ENCODE measurements around the gene DPM3. TPM values are rescaled to one million over a fixed set of nuclear protein-coding genes. Genes with fewer than 3 reads are reported as not detected.

DPM3 gene
- total and polyA plus RNA-seq, 2 donors (not counting 3 experiments of a cell fraction or from before 2014, with no cell fraction given) = 69.6 to 258 TPM

DNA sequence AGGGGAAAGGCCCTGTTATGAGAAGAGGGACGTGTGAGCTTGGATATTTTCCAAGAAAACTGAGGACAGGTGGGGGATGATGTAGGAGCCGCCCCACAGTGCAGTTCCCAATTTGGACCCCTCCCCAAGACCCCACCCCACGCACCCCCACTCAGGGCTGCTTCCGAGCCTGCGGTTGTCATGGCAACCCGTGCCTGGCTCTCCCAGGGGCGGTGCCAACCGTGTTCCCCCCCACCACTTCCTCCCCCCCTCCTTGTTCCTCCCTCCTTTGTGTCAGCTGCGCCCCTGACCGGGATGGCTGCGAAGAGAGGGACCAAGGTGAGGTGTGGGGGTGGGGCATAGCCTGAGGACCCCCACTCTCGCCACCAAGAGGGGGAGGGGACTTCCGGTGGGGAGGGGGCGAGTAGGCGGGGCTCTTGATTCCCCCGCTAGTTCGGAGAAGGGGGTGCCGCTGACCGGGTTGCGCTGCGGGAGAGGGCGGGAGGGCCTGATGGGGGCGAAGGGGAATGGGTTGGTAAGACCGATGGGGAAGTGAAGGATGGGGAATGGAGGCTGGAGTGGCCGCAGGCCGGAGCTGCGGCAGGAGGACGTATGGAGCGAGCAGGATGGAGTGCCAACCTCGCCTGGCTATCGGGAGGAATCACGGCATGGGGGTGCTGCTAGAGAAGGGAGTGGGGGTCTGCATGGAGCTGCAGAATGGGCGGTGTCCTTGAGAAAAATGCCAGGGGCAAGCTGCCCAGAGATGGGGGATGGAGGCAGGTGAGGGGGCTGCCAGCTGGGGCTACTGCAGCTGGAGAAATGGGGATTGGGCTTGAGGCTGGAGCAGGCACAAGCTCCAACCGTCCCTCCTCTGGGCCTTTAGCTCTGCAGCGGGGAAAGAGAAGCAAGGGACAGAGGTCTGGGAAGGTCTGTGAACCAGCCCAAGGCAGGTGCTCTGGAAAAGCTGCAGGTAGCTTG is 34.3 kb upstream of the DPM3 start:
- intact Hi-C loops (cut with micrococcal nuclease) (no loop called here), dilution Hi-C loops (cut with MboI; ENCODE audit: extremely low pct_ligation_motif_present, low sequenced_read_pairs) (no loop called here)
- Histone ChIP-seq H3K4me2 (ENCODE audit: insufficient read depth, low read length) (peak overlapping the region; percentile 79), H3K27me3 (ENCODE audit: control insufficient read depth in 2 of 2, insufficient read depth in 2 of 2, low read length in 2 of 2) (no peaks in the 10 kb centered on the region), H3K27ac (ENCODE audit: insufficient read depth, low read depth, low read length) (no peak overlapping the region), H3K4me3 (replicated peaks in 1 of 3; ENCODE audit: insufficient read depth in 1 of 3, low read depth in 1 of 3, low read length in 3 of 3) (peak overlapping the region; percentile 41 to 91 (median 63)), H3K9me1 (replicated peaks; ENCODE audit: control insufficient read depth, extremely low read depth, insufficient read depth, low read length) (no peaks in the 10 kb centered on the region), H3K9me3 (replicated peaks; ENCODE audit: control insufficient read depth, insufficient read depth, low read length) (no peaks in the 10 kb centered on the region), H3K79me2 (ENCODE audit: control insufficient read depth, insufficient read depth, low read length) (peaks cover 16% of the 10 kb centered on the region), H3K9ac (replicated peaks; ENCODE audit: extremely low read depth, insufficient read depth, low read length) (no peak overlapping the region), H3K36me3 (ENCODE audit: control insufficient read depth in 2 of 2, extremely low read depth in 1 of 2, insufficient read depth in 2 of 2, low read length in 2 of 2) (peaks cover 4 to 25% of the 10 kb centered on the region in 2 experiments), H3K4me1 (ENCODE audit: control insufficient read depth, extremely low read depth, insufficient read depth, low read length) (peaks cover 11% of the 10 kb centered on the region), H2AFZ (ENCODE audit: low read depth, low read length) (peak overlapping the region; percentile 95), H4K20me1 (replicated peaks; ENCODE audit: control insufficient read depth, extremely low read depth, insufficient read depth, low read length) (no peaks in the 10 kb centered on the region)
- POLR2A ChIA-PET = no interaction called here
- BruUV-seq (replicated peaks) = no TSS peak
- TF ChIP-seq POLR2AphosphoS5 (IDR thresholded peaks at IDR 0.05; ENCODE audit: insufficient read depth, low read depth, low read length) (peak; percentile 36), EZH2 (IDR thresholded peaks at IDR 0.05; ENCODE audit: borderline replicate concordance, low read depth, low read length, severe bottlenecking) (no peak)
- DNase-seq (ENCODE audit: low read depth, low spot score) (peak; percentile 24), FAIRE-seq (peak; percentile 24)
- CTCF ChIA-PET = interaction anchor here (0.6 to 3.9 kb wide), 12 partner anchors 10 to 628 kb away, joined by 3 to 88 read pairs (median 7); partner anchors contain the start of gene THBS3

DNA sequence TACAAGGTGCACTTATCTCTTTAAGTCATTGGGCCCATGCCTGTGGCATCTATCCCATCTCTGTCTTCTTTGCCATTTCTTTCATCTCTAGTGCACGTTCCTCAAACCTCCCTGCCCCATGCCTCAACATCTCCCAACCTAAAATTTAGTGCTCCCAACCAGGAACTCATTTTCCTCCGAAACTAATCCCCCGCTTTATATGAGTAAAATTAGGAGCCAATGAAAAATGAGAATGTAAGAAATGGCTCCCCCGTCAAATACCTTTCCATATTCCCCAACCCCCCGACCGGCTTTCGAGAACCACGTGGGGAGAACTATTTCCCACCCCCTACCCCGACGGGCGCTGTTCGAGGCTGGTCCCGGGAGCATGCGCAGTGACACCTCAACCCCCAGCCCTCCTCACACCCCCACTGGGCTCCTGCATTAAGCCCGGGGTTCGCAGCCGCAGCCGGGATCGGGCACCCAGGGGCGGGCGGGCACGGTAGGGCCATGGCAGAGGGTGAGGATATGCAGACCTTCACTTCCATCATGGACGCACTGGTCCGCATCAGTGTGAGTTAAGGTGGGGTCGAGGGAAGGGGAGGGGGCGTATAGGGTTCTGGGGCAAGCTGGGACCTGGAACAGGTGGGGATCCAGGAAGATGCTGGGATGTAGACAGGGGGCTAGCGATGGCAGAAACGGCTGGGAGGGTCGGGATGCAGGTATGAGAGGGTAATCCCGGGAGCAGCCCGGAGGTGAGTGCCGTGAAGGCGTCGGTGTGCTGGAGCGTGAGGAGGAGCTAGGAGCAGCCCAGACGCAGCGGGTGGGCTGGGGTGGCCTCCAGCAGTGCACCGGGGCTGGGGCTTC is 33.4 kb upstream of the DPM3 start, which contains the start of gene TRIM46:
TRIM46 (plus strand) TSS at position 372 of the 846 bp plus-strand sequence; CDS start at position 490, 118 bp downstream.
- TF ChIP-seq POLR2AphosphoS5 (IDR thresholded peaks at IDR 0.05; ENCODE audit: insufficient read depth, low read depth, low read length) = no peak
- no peak for TF ChIP-seq GATA2 (IDR thresholded peaks at IDR 0.05; ENCODE audit: insufficient read depth, insufficient read length, low read depth, low read length)
- TF ChIP-seq, protein P1, sequence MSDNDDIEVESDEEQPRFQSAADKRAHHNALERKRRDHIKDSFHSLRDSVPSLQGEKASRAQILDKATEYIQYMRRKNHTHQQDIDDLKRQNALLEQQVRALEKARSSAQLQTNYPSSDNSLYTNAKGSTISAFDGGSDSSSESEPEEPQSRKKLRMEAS (IDR thresholded peaks at IDR 0.05; ENCODE audit: insufficient read depth, insufficient read length) = no peak
- TF ChIP-seq MYC (IDR thresholded peaks at IDR 0.05; ENCODE audit: low read depth, low read length) = no peak
- H3K36me3 ChIP-seq (ENCODE audit: control insufficient read depth in 2 of 2, extremely low read depth in 1 of 2, insufficient read depth in 2 of 2, low read length in 2 of 2) = peaks cover 6 to 24% of the 10 kb centered on the region in 2 experiments
- peak within 1 kb of the TSS; percentile 79 for H3K4me2 ChIP-seq (ENCODE audit: insufficient read depth, low read length)
- peak within 1 kb of the TSS; percentile 90 for H3K9ac ChIP-seq (replicated peaks; ENCODE audit: extremely low read depth, insufficient read depth, low read length)
- H3K27ac ChIP-seq (ENCODE audit: insufficient read depth, low read depth, low read length) = peak within 1 kb of the TSS; percentile 76
- no peaks in the 10 kb centered on the region for H3K9me3 ChIP-seq (replicated peaks; ENCODE audit: control insufficient read depth, insufficient read depth, low read length)
- ChIA-PET CTCF (interaction anchor here (0.7 to 8.3 kb wide), 23 partner anchors 9 to 201 kb away, joined by 3 to 673 read pairs (median 5); partner anchors contain the start of genes ADAM15 and SLC50A1), POLR2A (interaction anchor here (0.9 to 1.3 kb wide), 3 partner anchors 20 to 82 kb away, joined by 3 to 8 read pairs (median 3); no protein-coding TSS in a partner anchor)
- H2AFZ ChIP-seq (ENCODE audit: low read depth, low read length) = peak within 1 kb of the TSS; percentile 95
- peaks cover 16% of the 10 kb centered on the region for H3K79me2 ChIP-seq (ENCODE audit: control insufficient read depth, insufficient read depth, low read length)
- BruUV-seq (replicated peaks) = no TSS peak
- no peaks in the 10 kb centered on the region for H4K20me1 ChIP-seq (replicated peaks; ENCODE audit: control insufficient read depth, extremely low read depth, insufficient read depth, low read length)
- peaks cover 11% of the 10 kb centered on the region for H3K4me1 ChIP-seq (ENCODE audit: control insufficient read depth, extremely low read depth, insufficient read depth, low read length)
- FAIRE-seq = peak; percentile 46
- DNase-seq (ENCODE audit: low read depth, low spot score) = peak; percentile 24
- intact Hi-C loops (cut with micrococcal nuclease) (loop anchor here (1.0 kb wide), 1 partner anchor 82 kb away; no protein-coding TSS in a partner anchor), dilution Hi-C loops (cut with MboI; ENCODE audit: extremely low pct_ligation_motif_present, low sequenced_read_pairs) (no loop called here)
- H3K27me3 ChIP-seq (ENCODE audit: control insufficient read depth in 2 of 2, insufficient read depth in 2 of 2, low read length in 2 of 2) = no peaks in the 10 kb centered on the region
- H3K9me1 ChIP-seq (replicated peaks; ENCODE audit: control insufficient read depth, extremely low read depth, insufficient read depth, low read length) = no peaks in the 10 kb centered on the region
- peak within 1 kb of the TSS; percentile 52 to 91 (median 63) for H3K4me3 ChIP-seq (replicated peaks in 1 of 3; ENCODE audit: insufficient read depth in 1 of 3, low read depth in 1 of 3, low read length in 3 of 3)

All from endothelial cell of umbilical vein (primary cell).